HEK293 (cell line): ENCODE results near the gene B4GALT1.

Experiments
- CTCF ChIA-PET: fragments of 350-600 bp; formaldehyde crosslinking; extraction: SDS; loops from one replicate; lab custom pipeline; 2021; ENCODE audit warnings: antibody characterized with exemption; lab: Yijun Ruan, JAX
- POLR2A ChIA-PET: fragments of 300-600 bp; formaldehyde crosslinking; extraction: SDS; loops from one replicate; lab custom pipeline; 2020; ENCODE audit warnings: antibody characterized with exemption, inconsistent platforms; lab: Yijun Ruan, JAX
- H3K27ac ChIP-seq: fragments of 200-500 bp; sonication (Bioruptor generic); 2 replicates; pipeline ENCODE4 v1.5.1; 2014; ENCODE audit warnings: low read depth, low read length, control low read depth, inconsistent platforms; ENCODE audit errors: extremely low read depth
- H3K36me3 ChIP-seq, 2 experiments: fragments of 200-500 bp in 1 of 2; sonication (Bioruptor generic) in 1 of 2; 1 replicate in 1 of 2; 2 replicates in 1 of 2; pipeline ENCODE4 v1.5.1; 2014 to 2017; ENCODE audit warnings: inconsistent platforms in 2 of 2, low read length in 2 of 2; ENCODE audit not compliant: control insufficient read depth in 2 of 2, insufficient read depth in 1 of 2
- H3K4me1 ChIP-seq: fragments of 200-500 bp; sonication (Bioruptor generic); 2 replicates; pipeline ENCODE4 v1.5.1; 2014; ENCODE audit warnings: mild to moderate bottlenecking, low read length, inconsistent platforms; ENCODE audit not compliant: control insufficient read depth, insufficient read depth
- H3K4me3 ChIP-seq: 2 replicates; pipeline ENCODE4 v1.5.1; 2011; ENCODE audit warnings: low read depth, mild to moderate bottlenecking, control low read depth, low read length, moderate library complexity
- H3K9me3 ChIP-seq: fragments of 200-500 bp; sonication (Bioruptor generic); 2 replicates; pipeline ENCODE4 v1.5.1; 2014; ENCODE audit warnings: low read depth, low read length, inconsistent platforms; ENCODE audit not compliant: control insufficient read depth, insufficient read depth
- KLF1 ChIP-seq: fragments of 450-650 bp; formaldehyde crosslinking; IDR thresholded peaks from 2 replicates; pipeline ENCODE4 v1.5.1; 2016; ENCODE audit warnings: missing biosample characterization, missing genetic modification characterization
- ZFP41 ChIP-seq: fragments of 450-650 bp; formaldehyde crosslinking; IDR thresholded peaks from 2 replicates; pipeline ENCODE4 v1.5.1; 2016; ENCODE audit warnings: missing biosample characterization, missing genetic modification characterization, borderline replicate concordance
- ZNF623 ChIP-seq: fragments of 450-650 bp; formaldehyde crosslinking; IDR thresholded peaks from 2 replicates; pipeline ENCODE4 v1.5.1; 2016; ENCODE audit warnings: missing biosample characterization, missing genetic modification characterization
- ZNF658 ChIP-seq: fragments of 450-650 bp; formaldehyde crosslinking; IDR thresholded peaks from 2 replicates; pipeline ENCODE4; 2016; ENCODE audit warnings: missing biosample characterization, missing genetic modification characterization
- ZNF701 ChIP-seq: fragments of 450-650 bp; formaldehyde crosslinking; IDR thresholded peaks from 2 replicates; pipeline ENCODE4 v1.5.1; 2016; ENCODE audit warnings: missing biosample characterization, missing genetic modification characterization
- ZNF837 ChIP-seq: fragments of 450-650 bp; formaldehyde crosslinking; IDR thresholded peaks from 2 replicates; pipeline ENCODE4 v1.5.1; 2016; ENCODE audit warnings: missing biosample characterization, missing genetic modification characterization
- ZSCAN16 ChIP-seq: fragments of 450-650 bp; formaldehyde crosslinking; IDR thresholded peaks from 2 replicates; pipeline ENCODE4 v1.5.1; 2016; ENCODE audit warnings: missing biosample characterization, missing genetic modification characterization
- TF ChIP-seq, protein P1 (sequence below): fragments of 450-650 bp; formaldehyde crosslinking; IDR thresholded peaks from 2 replicates; pipeline ENCODE4 v1.5.1; 2016; ENCODE audit warnings: missing biosample characterization, missing genetic modification characterization, low read depth
- TF ChIP-seq, protein P2 (sequence below): fragments of 450-650 bp; formaldehyde crosslinking; IDR thresholded peaks from 2 replicates; pipeline ENCODE4 v1.5.1; 2016; ENCODE audit warnings: missing biosample characterization, missing genetic modification characterization
- TF ChIP-seq, protein P3 (sequence below): fragments of 450-650 bp; formaldehyde crosslinking; IDR thresholded peaks from 2 replicates; pipeline ENCODE4 v1.5.1; 2017; ENCODE audit warnings: missing biosample characterization, mild to moderate bottlenecking, missing genetic modification characterization, moderate library complexity

The B4GALT1 gene

DNA sequence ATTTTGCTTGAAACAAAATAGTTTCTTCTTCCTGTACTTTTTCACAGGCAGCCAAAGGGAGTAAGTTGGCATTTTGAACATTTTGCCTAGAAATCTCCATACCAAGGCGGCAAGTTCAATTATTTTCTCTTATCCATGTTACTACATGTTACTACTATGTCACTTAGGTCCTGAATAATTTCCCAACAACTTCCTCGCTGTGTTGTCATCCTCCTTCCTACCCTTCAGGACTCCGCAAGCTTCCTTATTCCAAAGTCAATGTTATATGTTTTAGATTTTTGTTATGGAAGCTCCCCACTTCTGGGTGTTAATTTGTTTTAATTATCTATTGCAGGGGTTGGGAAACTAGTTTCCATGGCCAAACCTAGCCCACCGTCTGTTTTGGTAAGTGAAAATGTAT is 9.9 kb upstream of the B4GALT1 start:
- Histone ChIP-seq H3K36me3 (no peaks in the 10 kb centered on the region), H3K4me3 (no peak overlapping the region), H3K9me3 (no peaks in the 10 kb centered on the region), H3K27ac (no peak overlapping the region), H3K4me1 (no peaks in the 10 kb centered on the region)
- POLR2A ChIA-PET = interaction anchor here (0.6 kb wide), 1 partner anchor 10 kb away, joined by 5 read pairs; no protein-coding TSS in a partner anchor
- CTCF ChIA-PET = interaction anchor here (1.0 kb wide), 1 partner anchor 30 kb away, joined by 3 read pairs; no protein-coding TSS in a partner anchor
- TF ChIP-seq ZFP41 (tag by site-specific recombination) (no peak), KLF1 (tag by site-specific recombination) (no peak), ZSCAN16 (tag by site-specific recombination) (no peak), ZNF837 (tag by site-specific recombination) (no peak)
- TF ChIP-seq, protein P1, sequence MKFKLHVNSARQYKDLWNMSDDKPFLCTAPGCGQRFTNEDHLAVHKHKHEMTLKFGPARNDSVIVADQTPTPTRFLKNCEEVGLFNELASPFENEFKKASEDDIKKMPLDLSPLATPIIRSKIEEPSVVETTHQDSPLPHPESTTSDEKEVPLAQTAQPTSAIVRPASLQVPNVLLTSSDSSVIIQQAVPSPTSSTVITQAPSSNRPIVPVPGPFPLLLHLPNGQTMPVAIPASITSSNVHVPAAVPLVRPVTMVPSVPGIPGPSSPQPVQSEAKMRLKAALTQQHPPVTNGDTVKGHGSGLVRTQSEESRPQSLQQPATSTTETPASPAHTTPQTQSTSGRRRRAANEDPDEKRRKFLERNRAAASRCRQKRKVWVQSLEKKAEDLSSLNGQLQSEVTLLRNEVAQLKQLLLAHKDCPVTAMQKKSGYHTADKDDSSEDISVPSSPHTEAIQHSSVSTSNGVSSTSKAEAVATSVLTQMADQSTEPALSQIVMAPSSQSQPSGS (tag by site-specific recombination) = no peak

DNA sequence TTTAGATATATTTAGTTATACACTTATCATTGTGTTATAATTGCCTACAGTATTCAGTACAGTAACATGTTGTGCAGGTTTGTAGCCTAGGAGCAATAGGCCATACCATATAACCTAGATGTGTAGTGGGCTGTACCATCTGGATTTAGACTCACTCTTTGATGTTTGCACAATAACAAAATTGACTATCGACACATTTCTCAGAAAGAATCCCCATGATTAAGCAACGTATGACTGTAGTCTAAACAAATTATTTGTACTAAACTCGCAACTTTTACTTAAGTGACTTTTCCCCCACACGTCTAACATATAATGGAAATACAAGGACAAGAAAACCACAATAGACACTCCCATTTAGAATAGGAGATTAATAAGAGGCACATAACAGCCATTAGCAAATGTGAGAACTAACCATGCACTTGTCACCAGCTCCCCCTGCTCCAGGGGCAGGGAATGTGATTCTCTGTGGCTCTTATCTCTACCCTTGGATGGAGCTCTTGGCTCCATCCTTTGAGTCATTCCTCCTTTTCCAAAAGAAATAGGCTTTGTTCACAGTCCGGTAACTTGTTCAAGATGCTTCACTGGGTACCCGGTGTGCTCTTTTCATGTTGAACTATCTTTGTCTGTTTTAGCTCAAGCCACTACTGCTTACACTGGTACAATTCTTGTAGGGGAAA is 8.7 kb upstream of the B4GALT1 start:
- POLR2A ChIA-PET = no interaction called here
- H3K27ac ChIP-seq = no peak overlapping the region
- TF ChIP-seq, protein P2, sequence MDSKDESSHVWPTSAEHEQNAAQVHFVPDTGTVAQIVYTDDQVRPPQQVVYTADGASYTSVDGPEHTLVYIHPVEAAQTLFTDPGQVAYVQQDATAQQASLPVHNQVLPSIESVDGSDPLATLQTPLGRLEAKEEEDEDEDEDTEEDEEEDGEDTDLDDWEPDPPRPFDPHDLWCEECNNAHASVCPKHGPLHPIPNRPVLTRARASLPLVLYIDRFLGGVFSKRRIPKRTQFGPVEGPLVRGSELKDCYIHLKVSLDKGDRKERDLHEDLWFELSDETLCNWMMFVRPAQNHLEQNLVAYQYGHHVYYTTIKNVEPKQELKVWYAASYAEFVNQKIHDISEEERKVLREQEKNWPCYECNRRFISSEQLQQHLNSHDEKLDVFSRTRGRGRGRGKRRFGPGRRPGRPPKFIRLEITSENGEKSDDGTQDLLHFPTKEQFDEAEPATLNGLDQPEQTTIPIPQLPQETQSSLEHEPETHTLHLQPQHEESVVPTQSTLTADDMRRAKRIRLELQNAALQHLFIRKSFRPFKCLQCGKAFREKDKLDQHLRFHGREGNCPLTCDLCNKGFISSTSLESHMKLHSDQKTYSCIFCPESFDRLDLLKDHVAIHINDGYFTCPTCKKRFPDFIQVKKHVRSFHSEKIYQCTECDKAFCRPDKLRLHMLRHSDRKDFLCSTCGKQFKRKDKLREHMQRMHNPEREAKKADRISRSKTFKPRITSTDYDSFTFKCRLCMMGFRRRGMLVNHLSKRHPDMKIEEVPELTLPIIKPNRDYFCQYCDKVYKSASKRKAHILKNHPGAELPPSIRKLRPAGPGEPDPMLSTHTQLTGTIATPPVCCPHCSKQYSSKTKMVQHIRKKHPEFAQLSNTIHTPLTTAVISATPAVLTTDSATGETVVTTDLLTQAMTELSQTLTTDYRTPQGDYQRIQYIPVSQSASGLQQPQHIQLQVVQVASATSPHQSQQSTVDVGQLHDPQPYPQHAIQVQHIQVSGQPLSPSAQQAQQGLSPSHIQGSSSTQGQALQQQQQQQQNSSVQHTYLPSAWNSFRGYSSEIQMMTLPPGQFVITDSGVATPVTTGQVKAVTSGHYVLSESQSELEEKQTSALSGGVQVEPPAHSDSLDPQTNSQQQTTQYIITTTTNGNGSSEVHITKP = peak; percentile 73
- TF ChIP-seq ZNF701 (tag by site-specific recombination) (no peak), ZNF623 (no peak)
- TF ChIP-seq, protein P1 (tag by site-specific recombination) = no peak
- TF ChIP-seq, all 188 proteins: peak for 1
- Histone ChIP-seq H3K36me3 (no peaks in the 10 kb centered on the region), H3K4me3 (no peak overlapping the region), H3K9me3 (no peaks in the 10 kb centered on the region), H3K4me1 (no peaks in the 10 kb centered on the region)
- CTCF ChIA-PET = interaction anchor here (1.1 kb wide), 1 partner anchor 8 kb away, joined by 4 read pairs; the partner anchor contains the start of gene B4GALT1

DNA sequence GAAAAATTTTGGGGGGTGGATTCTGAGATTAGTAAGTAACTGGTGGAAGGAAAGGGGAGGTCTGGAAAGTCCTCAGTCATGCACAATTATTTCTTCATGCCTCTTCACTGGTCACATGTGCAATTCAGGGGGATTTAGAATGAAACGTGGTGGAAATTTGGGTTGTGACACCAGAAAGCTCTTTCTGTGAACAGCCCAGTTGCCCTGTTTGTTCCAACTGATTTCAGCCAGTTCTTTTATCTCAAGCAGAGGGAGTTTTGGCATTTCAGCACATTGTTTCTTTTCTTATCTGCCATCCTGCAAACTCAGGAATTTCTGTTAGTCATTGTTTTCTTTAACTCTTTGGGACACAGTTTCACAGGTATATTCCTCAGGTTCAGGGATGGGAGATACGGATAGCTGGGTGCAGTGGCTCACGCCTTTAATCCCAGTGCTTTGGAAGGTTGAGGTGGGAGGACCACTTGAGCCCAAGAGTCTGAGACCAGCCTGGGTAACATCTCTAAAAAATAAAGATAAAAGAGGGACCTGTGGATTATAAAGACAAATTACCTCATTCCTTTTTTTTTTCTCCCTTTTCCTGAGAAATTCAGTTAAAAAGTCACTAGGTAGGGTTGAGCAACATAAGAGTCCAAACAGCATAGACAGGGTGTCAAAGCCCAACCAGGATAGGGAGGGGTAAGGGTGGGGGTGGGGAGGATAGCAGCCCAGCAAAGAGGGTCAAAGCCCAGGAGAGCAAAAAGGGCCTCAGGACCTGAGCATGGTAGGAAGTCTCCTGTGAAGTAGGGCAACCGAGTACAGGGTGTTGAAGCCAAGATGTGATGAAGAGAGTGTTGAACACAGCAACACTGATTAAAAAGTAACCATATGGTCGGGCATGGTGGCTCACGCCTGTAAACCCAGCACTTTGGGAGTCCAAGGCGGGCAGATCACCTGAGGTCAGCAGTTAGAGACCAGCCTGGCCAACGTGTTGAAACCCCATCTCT is 5.4 kb upstream of the B4GALT1 start:
- H3K9me3 ChIP-seq = no peaks in the 10 kb centered on the region
- H3K4me1 ChIP-seq = no peaks in the 10 kb centered on the region
- TF ChIP-seq ZNF658 (tag by site-specific recombination) = no peak
- TF ChIP-seq, protein P3, sequence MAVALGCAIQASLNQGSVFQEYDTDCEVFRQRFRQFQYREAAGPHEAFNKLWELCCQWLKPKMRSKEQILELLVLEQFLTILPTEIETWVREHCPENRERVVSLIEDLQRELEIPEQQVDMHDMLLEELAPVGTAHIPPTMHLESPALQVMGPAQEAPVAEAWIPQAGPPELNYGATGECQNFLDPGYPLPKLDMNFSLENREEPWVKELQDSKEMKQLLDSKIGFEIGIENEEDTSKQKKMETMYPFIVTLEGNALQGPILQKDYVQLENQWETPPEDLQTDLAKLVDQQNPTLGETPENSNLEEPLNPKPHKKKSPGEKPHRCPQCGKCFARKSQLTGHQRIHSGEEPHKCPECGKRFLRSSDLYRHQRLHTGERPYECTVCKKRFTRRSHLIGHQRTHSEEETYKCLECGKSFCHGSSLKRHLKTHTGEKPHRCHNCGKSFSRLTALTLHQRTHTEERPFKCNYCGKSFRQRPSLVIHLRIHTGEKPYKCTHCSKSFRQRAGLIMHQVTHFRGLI (tag by site-specific recombination) = peak; percentile 64
- TF ChIP-seq, all 188 proteins: peak for 1
- ChIA-PET POLR2A (interaction anchor here (0.7 kb wide), 1 partner anchor 147 kb away, joined by 3 read pairs; no protein-coding TSS in a partner anchor), CTCF (interaction anchor here (0.6 to 1.5 kb wide), 10 partner anchors 11 to 137 kb away, joined by 3 to 5 read pairs (median 3); no protein-coding TSS in a partner anchor)
- H3K4me3 ChIP-seq = no peak overlapping the region
- no peaks in the 10 kb centered on the region for H3K36me3 ChIP-seq
- H3K27ac ChIP-seq = no peak overlapping the region
